Activated T-cell treated with anti-CD3 and anti-CD28 coated beads, Interleukin-2, amount 50 U/mL, for 72 hours (primary cell): Measurements from ENCODE around the gene GMCL2. TPM values are rescaled to one million over a fixed set of nuclear protein-coding genes. Genes with fewer than 3 reads are reported as not detected.

ENCODE experiments used
- total RNA-seq, 2 donors: library from RNA; stranded (reverse); gene quantifications; one replicate each; pipeline ENCODE4 v1.2.3, GENCODE V29; 2022

GMCL2 gene
- total RNA-seq, 2 donors from 2014 or later, result not detected

Other genes starting within 250 kb of the GMCL2 start
- gene PROP1, start 191.1 kb downstream of the GMCL2 start, total RNA-seq, result not detected
- 1 to 10 TPM; 5.6 to 6.0 TPM for gene N4BP3, start 73.8 kb downstream of the GMCL2 start, total RNA-seq
- gene RMND5B, start 56.4 kb downstream of the GMCL2 start, total RNA-seq, result 10 to 100 TPM; 21.5 to 24.5 TPM
- gene NHP2, start 33.5 kb downstream of the GMCL2 start, total RNA-seq, result 100 to 1,000 TPM; 112 to 122 TPM
- 100 to 1,000 TPM; 196 to 232 TPM for gene HNRNPAB, start 17.2 kb upstream of the GMCL2 start, total RNA-seq
- 10 to 100 TPM; 81.7 to 89.7 TPM for gene PHYKPL, start 45.4 kb upstream of the GMCL2 start, total RNA-seq